PFSK-1 (cell line): Measurements from ENCODE around the gene MAFF.
A peak's percentile ranks its signal among the peaks of the same experiment; 100 is the strongest.

Experiments
- FOXP2 ChIP-seq: optimal IDR thresholded peaks from 2 replicates; pipeline ENCODE3; 2011; ENCODE audit warnings: borderline replicate concordance, control low read depth, inconsistent platforms; ENCODE audit not compliant: insufficient read depth; ENCODE audit errors: extremely low read length, extremely low read depth
- POLR2AphosphoS5 ChIP-seq: IDR thresholded peaks from 2 replicates; pipeline ENCODE4 v1.6.1; 2012; ENCODE audit warnings: low read depth, mild to moderate bottlenecking, control low read depth, low read length, moderate library complexity
- SIN3A ChIP-seq: IDR thresholded peaks from 2 replicates; pipeline ENCODE4 v1.6.1; 2012; ENCODE audit warnings: mild to moderate bottlenecking, low read length, moderate library complexity, borderline replicate concordance; ENCODE audit not compliant: insufficient read depth
- TAF1 ChIP-seq: IDR thresholded peaks from 2 replicates; pipeline ENCODE4 v1.6.1; 2012; ENCODE audit warnings: low read length, control low read depth, borderline replicate concordance; ENCODE audit not compliant: insufficient read depth
- TF ChIP-seq, protein P1 (sequence below), 2 experiments: IDR thresholded peaks; 2 replicates each; pipeline versions ENCODE4 v1.6.1 to v1.8.0; 2011 to 2012; ENCODE audit warnings: low read depth in 2 of 2, low read length in 2 of 2, control low read depth in 1 of 2, inconsistent platforms in 1 of 2, mild to moderate bottlenecking in 1 of 2, moderate library complexity in 1 of 2; ENCODE audit not compliant: insufficient read depth in 1 of 2

The MAFF gene

GRCh38 chr22:38203090-38203810 is 1.5 kb downstream of the MAFF start:
- TF ChIP-seq SIN3A: no peak
- no peak; the same call in 1 of the 2 replicates for TF ChIP-seq POLR2AphosphoS5
- no peak for TF ChIP-seq TAF1
- TF ChIP-seq, protein P1, sequence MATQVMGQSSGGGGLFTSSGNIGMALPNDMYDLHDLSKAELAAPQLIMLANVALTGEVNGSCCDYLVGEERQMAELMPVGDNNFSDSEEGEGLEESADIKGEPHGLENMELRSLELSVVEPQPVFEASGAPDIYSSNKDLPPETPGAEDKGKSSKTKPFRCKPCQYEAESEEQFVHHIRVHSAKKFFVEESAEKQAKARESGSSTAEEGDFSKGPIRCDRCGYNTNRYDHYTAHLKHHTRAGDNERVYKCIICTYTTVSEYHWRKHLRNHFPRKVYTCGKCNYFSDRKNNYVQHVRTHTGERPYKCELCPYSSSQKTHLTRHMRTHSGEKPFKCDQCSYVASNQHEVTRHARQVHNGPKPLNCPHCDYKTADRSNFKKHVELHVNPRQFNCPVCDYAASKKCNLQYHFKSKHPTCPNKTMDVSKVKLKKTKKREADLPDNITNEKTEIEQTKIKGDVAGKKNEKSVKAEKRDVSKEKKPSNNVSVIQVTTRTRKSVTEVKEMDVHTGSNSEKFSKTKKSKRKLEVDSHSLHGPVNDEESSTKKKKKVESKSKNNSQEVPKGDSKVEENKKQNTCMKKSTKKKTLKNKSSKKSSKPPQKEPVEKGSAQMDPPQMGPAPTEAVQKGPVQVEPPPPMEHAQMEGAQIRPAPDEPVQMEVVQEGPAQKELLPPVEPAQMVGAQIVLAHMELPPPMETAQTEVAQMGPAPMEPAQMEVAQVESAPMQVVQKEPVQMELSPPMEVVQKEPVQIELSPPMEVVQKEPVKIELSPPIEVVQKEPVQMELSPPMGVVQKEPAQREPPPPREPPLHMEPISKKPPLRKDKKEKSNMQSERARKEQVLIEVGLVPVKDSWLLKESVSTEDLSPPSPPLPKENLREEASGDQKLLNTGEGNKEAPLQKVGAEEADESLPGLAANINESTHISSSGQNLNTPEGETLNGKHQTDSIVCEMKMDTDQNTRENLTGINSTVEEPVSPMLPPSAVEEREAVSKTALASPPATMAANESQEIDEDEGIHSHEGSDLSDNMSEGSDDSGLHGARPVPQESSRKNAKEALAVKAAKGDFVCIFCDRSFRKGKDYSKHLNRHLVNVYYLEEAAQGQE (IDR thresholded peaks at IDR 0.05; ENCODE audit: insufficient read depth in 1 of 2, low read depth in 2 of 2, low read length in 2 of 2): no peak
- peak; percentile 63 for TF ChIP-seq FOXP2

GRCh38 chr22:38203855-38204514 is 2.2 kb downstream of the MAFF start:
- TF ChIP-seq SIN3A (no peak), TAF1 (no peak), FOXP2 (no peak), POLR2AphosphoS5 (no peak)
- TF ChIP-seq, protein P1 (IDR thresholded peaks at IDR 0.05; ENCODE audit: insufficient read depth in 1 of 2, low read depth in 2 of 2, low read length in 2 of 2): no peak

DNA sequence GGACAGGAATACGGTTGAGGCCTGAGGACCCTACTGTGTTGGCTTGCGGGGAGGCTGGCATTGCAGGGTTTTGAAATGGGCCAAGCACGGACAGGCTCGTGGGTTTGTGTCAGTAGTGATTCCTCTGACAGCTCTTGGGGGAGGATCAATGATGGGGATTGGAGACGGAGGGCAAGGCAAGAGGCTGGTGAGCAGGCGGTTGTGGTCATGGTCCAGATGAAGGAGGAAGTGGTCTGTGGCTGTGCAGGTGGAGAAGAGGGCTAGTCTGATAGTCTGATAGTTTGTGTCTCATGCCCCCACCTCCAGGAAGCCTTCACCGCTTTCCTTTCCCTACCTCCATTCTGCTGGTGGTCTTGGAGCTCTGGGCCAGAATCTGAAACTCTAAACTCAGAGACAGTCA is 3.0 kb downstream of the MAFF start:
- TF ChIP-seq POLR2AphosphoS5 (no peak), SIN3A (no peak), FOXP2 (no peak), TAF1 (no peak)
- TF ChIP-seq, protein P1 (IDR thresholded peaks at IDR 0.05; ENCODE audit: insufficient read depth in 1 of 2, low read depth in 2 of 2, low read length in 2 of 2): no peak

GRCh38 chr22:38205261-38206128 is 3.7 kb downstream of the MAFF start:
- TF ChIP-seq, protein P1 (IDR thresholded peaks at IDR 0.05; ENCODE audit: insufficient read depth in 1 of 2, low read depth in 2 of 2, low read length in 2 of 2): no peak
- TF ChIP-seq POLR2AphosphoS5 (no peak), TAF1 (no peak), FOXP2 (no peak), SIN3A (no peak)
